Right forelimb (tissue), 1 donor: ENCODE data around the gene HS3ST1.
A peak's percentile ranks its signal among the peaks of the same experiment; 100 is the strongest.

Experiments
- DNase-seq: peaks from one replicate; pipeline ENCODE4 v3.0.0-alpha.2; 2018

The HS3ST1 gene

DNA sequence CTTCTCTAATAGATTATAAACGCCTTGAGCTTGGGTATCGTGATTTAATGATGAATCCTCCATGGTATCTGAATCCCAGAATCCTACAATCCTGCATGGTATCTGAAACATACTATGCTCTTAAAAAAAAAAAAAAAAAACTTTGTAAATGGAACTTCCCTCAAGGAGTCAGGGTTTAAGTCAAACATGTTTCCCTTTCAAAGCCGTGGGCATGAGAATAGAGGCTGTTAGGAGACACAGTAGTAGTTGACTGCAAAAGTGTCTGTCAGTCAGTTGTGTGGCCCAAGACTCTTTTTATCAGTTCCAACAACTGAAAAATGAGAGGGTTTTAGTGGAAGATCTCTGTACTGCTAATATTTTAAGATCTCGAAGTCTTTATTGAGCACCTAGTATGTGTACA is 2.4 kb upstream of the HS3ST1 start:
- no peak for DNase-seq

DNA sequence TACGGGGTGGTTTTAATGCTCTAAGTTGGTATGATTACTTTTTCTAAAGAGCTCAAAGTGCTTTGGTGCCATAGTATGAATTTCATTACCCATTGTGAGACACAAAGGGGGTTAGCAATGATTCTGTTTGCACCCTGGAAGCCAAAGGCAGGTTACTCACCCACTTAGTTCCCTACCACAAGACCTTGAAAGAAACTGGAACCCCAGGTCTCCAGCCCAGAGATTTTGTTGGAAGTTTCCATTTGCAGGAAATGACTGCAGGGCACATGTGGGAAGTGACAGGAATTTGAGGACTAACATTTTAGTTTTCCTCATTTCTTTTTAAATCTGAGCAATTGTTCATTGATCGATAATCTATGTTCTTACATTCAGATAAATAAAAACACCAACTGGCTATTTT is 1.8 kb upstream of the HS3ST1 start:
- no peak for DNase-seq

DNA sequence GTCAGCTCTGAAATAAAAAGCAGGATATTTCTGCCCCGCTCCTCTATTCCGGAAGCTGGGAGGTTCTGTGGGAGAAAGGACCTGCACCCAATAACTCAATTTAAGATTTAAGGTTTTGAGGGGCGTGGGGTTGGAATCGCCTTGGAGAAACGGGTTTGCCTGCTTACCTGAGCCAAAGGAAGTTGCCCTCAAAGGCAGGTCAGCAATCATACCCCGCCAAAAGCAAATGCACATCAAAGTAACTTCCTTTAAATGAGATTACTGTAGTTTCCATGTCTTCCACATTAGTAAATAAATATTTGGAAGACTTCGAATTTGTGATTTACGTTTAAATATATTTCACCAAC is 978 bp upstream of the HS3ST1 start:
- no peak for DNase-seq

DNA sequence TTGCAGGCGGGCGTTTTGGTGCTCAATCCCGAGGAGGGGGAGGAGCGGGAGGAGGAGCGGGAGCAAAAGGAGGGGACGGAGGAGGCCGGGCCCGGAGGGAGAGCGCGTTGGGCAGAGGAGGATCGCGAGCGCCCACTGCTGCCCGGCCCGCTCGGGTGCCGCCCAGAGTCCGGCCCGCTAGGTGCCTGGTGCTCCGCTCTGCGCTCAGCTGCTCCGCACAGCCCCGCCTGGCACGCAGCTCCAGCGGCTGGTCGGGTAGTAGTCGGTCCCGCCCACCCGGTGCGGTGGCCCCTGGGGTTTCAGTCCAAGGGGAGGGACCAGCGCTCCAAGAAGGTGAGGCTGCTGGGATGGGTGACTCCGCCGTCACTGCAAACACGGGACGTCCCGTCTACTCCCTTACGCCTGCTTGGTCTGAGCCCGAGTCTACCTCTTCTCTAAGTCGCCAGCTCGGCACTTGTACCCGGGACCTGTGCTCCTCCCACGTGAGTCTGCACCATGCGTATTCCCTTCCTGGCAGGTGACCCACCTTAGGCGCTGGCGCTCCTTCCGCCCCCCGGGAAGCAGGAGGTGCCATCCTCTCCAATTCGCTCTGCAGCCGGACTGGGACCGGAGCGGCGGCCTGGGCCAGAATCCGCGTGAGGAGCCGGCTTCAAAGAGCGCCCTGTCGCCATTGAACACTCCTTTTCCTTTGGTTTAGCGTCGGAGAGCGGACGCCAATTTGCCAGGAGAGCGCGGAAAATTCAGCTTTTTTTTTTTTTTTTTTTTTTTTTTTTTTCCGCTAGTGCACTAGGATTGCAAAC is 405 bp upstream of the HS3ST1 start:
- peak; percentile 82 for DNase-seq

DNA sequence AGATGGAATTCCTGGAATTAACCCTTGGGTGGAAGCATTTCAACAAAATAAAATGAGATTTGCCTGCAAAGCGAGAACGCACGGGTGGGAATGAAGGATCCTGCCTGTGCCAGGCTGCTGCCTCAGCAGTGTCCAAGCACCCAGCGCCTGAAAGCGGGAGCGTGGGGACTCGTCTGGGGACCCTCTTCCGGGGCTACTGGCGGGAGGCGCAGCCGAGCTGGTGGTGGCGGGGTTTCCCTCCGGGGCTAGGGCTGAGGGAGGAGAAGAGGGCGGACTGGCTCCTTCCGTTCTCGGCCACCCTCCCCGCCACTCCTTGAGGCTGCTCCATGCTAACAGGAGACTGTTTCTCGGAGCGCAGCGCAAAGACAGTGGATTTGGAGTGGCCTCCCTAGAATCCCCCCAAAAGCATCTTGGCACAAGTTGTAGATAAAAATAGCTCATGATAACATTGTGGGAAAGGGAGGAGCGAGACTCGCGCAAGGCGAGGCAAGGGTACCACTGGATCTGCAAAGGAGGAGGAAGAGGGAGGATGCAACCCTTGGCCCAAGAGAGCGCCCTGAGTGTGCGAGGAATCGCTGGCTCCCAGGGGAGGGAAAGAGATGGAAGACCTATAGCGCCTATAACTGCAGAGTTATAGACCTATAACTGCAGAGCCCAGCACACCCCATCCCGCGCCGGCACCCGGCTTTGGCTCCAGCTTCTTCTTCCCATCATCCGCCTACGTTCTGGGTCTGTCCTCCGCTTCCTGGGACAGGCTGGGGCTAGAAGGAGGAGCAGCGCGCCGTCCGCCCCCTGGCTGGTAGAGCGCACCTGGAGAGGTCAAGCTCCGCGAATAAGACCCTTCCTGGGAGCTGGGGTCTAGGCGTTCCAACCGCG is 1.3 kb downstream of the HS3ST1 start:
- DNase-seq, result peak; percentile 42

DNA sequence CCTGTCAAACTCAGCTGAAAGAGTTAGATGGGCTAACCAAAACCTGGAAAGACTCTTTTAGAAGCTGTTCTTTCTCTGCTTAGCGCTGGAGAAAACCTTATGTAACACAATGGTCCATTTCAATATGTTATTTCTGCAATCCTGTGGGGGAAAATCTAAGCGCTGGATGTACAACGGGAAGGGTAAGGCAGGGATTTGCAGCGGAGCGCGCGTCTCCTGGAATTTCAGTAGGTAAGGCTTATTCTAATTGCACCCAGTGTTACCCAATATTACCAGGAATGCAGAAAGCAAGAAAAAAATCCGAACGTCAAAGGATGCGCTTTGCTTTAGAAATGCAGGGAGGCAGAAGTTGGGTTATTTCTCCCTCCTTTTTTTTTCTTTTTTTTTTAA is 2.0 kb downstream of the HS3ST1 start:
- DNase-seq, result no peak

DNA sequence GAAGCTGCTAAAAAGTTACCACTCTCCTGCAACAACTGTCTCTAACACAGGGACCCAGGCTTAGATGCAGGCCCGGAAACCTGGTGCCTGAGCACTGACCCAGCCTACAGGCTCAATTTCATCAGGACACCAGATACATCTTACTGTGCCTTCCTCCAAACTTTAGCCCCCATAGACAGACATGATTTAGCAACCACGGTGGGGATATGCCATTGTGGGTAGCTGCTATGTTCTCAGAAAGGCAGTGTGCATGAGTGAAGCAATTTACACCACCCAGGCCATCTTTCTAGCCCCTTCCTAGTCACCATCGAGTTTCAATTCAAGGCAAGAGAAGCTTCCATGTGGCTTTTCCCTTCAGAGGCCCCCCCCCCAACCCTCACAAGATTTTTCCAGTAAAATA is 2.7 kb downstream of the HS3ST1 start:
- no peak for DNase-seq

DNA sequence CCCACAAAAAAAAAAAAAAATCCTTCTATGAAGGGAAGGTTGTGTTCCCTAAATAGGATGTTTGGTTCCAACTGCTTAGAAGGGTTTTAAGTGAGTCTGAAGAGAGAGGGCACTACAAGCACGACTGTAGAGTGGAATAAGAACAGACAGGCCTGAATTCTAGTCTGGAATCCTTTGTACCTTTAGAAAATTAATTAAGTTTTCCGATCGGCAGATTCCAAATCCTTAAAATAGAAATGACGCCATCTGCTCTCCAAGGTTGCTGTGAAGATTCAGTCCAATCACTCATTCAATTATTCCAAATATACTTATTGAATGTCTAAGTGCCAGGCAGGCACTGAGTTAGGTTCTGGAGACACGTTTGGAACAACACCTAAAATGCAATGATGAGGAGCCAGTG is 3.8 kb downstream of the HS3ST1 start:
- no peak for DNase-seq

DNA sequence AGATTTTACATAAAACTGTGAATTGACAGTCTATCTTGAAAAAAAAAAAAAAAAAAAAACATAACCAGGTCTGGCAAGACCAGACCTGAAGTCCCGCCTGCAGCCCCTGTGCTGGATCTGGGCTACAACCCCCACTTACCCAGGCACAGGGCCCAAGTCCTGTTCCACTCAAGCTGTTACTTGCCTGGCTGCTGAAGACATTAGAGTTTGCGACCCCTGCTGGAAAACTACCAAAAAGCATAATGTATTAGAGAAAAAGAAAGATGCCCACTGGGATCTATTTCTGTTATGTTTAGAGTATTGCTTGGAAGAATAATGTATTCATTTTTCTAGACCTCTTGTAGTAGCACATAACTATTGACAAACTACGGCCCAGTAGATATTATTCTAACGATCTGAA is 4.7 kb downstream of the HS3ST1 start:
- DNase-seq, result peak; percentile 58

DNA sequence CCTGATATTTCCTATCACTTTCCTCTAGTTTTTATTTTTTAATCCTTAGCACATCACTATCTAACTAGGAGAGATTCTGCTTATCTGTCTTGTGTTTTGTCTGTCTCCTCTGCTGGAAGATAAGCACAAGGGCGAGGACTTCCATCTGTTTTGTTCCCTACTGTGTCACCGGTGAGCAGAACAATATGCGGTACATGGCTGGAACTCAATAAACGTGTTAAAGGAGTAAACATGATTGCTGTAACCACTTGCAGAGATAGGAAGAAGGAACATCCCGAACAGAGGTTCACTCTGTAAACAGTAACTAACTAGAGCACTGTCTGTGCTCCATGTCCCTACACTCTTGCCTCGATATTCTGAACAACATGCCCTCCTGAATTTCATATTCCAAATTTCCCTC is 5.2 kb downstream of the HS3ST1 start:
- DNase-seq, result no peak

DNA sequence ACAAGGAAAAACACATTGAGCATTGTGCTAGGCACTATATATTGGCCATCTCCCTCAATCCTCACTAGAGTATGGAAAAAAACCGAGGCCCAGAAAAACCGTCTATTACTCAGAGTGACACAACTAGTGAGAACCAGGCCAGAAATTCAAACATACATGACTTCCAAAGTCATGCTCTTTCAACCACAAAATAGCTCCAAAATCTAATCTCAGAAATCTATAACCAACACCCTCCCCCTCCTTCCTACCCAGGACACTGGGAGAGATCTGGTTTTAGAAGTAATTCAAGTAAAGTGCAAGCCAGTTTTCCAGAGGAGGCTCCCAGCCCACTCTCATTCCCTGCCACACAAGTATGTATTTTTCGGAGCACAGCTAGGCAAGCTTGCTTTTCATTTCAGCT is 7.6 kb downstream of the HS3ST1 start:
- no peak for DNase-seq

DNA sequence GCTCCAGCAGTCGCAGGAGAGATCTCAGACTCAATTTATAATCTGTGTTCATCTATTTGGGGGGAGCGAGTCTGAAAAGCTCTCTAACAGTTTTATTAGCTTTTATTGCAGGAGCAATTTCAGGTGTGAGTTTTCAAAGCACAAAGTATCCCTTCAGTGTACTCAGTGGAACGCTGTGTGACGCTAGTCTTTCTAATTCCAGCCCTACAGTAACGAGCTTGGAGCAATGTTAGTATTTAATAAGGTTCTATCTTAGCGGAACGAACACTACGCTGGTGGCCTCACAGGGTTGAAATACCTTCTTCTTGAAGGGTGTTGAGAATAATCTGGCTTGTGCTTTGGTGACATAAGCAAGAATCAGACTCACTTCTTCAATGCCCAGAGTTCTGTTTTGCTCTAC is 8.4 kb downstream of the HS3ST1 start:
- no peak for DNase-seq

DNA sequence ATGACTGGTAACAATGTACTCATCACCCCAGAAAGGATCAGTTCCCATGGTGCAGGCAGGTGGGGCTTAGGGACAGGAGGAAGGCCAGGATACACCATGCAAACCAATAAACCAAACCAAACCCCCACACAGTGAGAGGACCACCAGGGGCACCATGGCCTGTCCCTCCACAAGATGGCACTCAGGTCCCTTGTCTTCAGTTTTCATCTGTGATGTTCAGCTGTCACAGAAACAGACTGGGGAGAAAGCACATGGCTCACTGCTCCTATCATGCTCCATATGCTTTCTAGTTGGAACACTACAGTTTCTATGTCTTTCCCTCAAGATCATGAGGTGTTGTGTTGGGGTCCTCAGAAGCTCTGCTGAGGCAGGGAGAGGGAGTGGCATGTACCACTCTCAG is 10.1 kb downstream of the HS3ST1 start:
- DNase-seq, result no peak

DNA sequence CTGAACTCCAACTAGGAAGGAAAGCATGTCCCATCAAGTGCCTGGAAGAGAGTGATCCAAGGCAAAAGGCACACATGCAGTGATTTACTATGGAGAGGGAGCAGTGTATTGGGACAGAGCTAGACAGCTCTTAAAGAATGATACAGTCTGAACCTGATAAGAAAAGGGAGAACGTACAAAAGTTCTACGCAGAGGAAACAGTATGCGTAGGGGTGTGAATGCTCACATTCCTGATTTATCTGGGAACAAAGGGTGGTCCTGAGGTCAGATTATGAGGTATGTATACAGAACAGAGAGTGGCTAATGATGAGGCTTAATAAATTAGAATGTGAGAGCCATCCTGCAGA is 12.0 kb downstream of the HS3ST1 start:
- DNase-seq, result no peak

DNA sequence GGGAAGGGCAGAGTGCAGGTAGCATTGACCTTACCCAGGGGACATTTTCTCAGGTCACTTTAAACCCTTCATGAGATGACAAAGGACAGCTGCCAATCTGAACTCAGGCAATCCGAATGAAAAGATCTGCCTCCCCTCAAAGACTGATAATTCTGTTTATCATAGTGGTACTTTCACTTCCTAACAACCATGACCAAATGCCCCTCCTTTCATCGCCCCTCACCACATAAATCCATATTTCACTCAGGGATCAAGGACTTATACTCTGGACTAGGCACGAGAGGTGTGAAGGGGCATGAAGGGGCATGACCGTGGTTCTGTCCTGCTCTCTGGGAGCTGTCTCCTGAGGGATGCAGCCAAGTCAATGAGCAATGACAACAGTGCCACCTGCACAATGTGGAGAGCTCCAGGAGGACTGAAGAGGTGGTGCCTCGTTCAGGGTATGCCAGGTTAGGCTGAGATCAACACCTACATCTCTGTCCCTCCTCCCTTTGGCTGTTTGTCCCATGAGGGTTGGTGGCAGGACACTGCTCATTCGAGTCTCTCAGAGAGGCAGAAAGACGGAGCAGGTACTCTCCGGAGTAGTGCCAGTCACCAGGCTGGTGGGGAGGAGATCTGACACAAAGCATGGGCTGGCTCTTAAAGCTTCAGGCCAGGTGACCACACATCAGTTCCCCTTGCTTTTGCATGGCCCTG is 12.5 kb downstream of the HS3ST1 start:
- DNase-seq, result no peak

DNA sequence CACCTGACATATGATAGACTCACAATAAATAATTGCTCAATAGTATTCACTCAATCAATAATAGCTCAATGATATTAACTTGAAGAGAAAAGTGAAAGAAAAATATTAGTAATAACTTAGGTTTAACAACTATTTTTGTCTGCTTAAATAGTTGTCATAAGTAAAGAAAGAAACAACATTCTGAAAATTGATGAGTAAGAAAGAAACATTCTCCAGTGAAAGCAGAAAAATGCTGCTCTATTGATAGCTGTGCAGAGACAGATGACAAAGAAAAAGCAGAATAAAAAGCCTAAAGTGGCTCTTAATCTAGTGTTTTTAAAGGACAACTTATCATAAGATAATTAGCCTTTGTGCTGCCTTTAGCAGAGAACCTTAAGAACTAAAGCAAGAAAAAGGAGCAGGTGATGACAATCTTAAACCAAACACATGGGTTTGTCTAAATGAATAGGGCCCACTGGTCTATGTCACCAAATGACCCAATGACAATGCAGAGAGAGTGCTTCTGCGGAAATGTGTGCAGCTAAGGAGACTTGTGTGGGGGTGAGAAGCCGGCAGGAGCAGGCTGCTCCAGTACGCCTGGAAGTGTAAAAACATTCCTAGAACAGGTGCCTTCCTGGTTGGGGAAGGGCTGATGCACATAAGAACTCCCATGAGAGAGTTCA is 13.2 kb downstream of the HS3ST1 start:
- DNase-seq, result no peak

DNA sequence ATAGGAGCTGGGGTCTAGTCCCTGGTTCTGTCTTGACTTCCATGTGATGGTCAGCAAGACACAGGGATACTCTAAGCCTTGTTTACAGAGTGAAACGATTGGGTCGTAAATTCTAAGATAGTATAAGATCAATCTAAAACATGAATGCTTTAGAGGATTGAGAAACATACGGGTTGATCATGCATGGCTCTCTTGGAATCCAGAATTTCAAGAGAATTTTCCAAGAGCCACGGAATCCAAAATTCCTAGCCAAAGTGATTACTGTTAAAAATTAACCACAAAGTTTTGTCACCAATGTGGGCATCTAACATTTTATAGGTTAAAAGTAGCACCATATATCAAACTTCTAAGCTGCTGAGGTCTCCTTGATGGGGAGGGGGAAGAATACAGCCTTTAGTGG is 16.5 kb downstream of the HS3ST1 start:
- DNase-seq, result no peak

DNA sequence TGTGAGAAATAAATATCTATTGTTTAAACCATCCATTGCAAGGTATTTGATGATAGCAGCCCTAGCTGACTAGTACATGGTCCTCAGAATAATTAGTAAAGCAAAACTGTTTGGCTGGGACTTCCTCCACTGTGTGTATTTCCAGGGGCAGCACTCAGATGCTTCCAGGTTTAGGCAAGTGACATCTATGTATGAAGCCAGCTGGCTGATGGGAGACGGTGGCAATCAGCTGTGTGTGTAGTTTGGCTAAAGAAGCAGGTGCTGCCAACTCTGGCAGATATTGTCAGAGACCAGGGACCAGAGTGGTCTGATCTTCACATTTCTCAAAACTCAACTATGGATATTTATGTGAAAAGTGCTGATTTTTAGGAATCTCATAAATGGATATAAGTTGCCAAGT is 19.1 kb downstream of the HS3ST1 start:
- DNase-seq, result no peak

DNA sequence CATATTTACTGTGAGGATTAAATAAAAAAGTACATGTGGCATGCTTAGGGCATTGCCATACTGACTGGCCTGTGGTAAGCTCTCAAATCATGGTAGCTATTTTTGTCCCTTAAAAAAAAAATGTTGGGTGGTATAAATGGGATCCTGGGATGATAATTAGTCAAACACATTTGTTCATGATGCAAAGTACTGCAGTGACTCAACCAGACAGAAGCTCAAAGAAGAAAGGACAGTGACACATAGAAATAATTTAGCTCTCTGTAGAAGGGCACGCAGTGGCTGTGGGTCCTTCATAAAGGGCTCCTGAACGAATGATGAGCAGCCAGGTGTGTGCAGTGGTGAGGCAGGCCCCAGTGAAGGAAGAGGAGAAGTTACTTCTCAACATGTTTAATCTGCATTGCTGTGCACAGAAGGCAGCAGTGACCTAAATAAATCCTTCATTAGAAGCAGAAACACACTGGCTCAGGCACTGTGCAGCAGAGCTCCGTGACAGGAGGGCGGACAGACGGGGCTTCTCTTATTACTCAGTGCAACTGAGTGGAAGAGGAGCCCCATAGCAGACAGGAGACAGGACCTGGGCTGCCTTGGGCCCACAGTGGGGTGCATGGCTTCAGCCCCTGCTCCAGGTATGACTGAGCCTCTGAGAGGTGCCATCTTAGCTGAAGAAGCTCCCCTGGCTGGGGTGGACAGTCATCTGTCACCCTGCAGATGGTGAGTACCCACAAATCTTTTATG is 20.3 kb downstream of the HS3ST1 start:
- DNase-seq, result no peak

DNA sequence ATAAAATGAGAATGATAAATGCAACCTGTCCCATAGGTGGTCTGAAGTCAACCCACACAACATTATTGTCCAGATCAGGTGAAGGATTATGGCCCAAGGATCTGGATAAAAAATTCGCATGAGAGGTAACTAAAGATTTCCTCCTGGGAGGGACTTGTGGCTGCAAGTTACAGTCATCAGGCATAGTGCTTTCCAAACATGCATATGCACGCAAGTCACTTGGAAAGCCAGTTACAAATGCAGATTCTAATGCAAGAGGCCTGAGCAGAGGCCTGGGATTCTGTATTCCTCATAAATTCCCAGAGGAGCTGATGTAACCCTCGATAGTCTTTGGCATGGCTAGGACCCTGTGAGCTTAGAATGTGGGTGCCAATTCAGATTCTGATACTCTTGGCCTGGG is 21.1 kb downstream of the HS3ST1 start:
- DNase-seq, result no peak

DNA sequence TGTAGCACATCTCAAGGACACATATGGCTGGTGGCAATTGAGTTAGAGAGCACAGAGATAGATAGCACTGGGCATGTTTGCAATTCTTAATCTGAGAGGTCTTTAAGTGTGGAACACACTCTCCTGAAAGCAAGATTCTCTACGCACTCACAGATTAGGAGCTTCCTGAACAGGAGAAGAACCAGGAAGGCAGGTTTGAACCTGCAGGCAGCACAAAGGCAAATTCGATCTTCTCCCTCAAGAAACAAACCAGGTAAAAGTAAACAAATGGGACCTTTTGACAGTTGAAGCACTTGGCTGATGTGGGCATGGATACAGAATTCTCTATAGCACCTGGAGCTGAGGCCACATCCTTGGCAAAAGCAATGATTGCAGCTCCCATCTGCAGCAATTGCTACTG is 24.3 kb downstream of the HS3ST1 start:
- DNase-seq, result no peak

DNA sequence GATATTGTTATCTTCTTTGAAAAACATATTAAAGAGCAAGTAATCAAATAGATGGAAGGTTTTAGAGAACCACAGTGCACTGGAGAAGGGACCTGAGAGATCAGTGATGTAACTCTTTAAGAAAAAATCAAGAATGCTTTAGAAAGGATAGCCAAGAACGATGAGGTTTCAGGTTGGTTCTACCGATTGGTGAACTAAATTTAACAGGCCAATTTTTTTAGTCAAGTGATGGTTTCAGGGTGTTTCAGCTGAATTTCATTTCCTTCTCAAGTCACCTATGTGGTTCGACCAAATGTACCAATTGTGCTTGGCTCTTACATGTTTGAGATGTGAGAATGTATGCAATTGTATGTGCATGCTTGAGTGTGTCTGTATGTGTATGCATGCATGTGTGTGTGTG is 26.5 kb downstream of the HS3ST1 start:
- no peak for DNase-seq

DNA sequence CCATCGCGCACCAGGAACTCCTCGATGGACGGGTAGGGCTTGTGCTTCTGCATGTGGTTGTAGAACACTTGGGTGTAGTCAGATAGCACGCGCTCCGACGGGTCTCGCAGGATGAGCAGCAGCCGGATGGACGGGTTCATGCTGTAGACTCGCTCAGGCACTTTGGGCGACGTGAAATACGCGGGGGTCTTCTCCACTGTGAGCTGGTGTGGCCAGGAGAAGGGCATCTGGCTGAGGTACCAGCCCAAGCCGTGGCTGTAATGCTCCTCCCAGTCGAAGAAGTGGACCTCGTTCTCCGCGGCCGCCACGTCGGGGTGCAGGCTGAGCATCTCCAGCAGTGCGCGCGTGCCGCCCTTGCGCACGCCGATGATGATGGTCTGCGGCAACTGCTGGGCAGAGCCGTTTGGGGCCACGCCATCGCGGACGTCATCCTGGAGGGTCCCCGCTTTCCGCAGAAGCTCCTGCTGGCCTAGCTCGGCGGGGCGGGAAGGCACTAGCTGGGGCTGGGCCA is 29.2 kb downstream of the HS3ST1 start:
- no peak for DNase-seq
